ENCODE measurements around the gene WIPF3.

Gene WIPF3

GRCh38 chr7:29806208-29806994, at the start of gene WIPF3:
Gene WIPF3 (plus strand): TSS chr7:29806508. CDS start chr7:29834725, 28,217 bp downstream.
- TF ChIP-seq CTCF (conservative IDR thresholded peaks at IDR 0.05; ENCODE audit: low read length) = no peak
- DNase-seq (ENCODE audit: low read depth) = no peak
- H3K4me3 ChIP-seq (ENCODE audit: low read length) = no peak within 1 kb of the TSS; the same call in 1 of the 2 replicates

- no peak for TF ChIP-seq CTCF (conservative IDR thresholded peaks at IDR 0.05; ENCODE audit: low read length)
- no peak for DNase-seq (ENCODE audit: low read depth)
- H3K4me3 ChIP-seq (ENCODE audit: low read length) = no peak overlapping the region
Observed at GRCh38 chr7:29763266-29763665, 43.0 kb upstream of the WIPF3 start.

GRCh38 chr7:29764227-29764626, 42.1 kb upstream of the WIPF3 start:
- DNase-seq (ENCODE audit: low read depth) = no peak
- H3K4me3 ChIP-seq (ENCODE audit: low read length) = no peak overlapping the region
- no peak for TF ChIP-seq CTCF (conservative IDR thresholded peaks at IDR 0.05; ENCODE audit: low read length)

GRCh38 chr7:29765490-29765889, 40.8 kb upstream of the WIPF3 start:
- H3K4me3 ChIP-seq (ENCODE audit: low read length) = no peak overlapping the region
- TF ChIP-seq CTCF (conservative IDR thresholded peaks at IDR 0.05; ENCODE audit: low read length) = no peak
- no peak for DNase-seq (ENCODE audit: low read depth)

- DNase-seq (ENCODE audit: low read depth) = no peak
- TF ChIP-seq CTCF (conservative IDR thresholded peaks at IDR 0.05; ENCODE audit: low read length) = no peak
- H3K4me3 ChIP-seq (ENCODE audit: low read length) = no peak overlapping the region
Observed at GRCh38 chr7:29770371-29770770, 35.9 kb upstream of the WIPF3 start.

GRCh38 chr7:29771081-29771816, 35.1 kb upstream of the WIPF3 start:
- TF ChIP-seq CTCF (conservative IDR thresholded peaks at IDR 0.05; ENCODE audit: low read length) = no peak
- no peak overlapping the region for H3K4me3 ChIP-seq (ENCODE audit: low read length)
- DNase-seq (ENCODE audit: low read depth) = no peak

GRCh38 chr7:29779017-29779416, 27.3 kb upstream of the WIPF3 start:
- no peak for DNase-seq (ENCODE audit: low read depth)
- H3K4me3 ChIP-seq (ENCODE audit: low read length) = no peak overlapping the region
- no peak for TF ChIP-seq CTCF (conservative IDR thresholded peaks at IDR 0.05; ENCODE audit: low read length)
